Measurements from ENCODE around the gene NEURL1B.

DNA sequence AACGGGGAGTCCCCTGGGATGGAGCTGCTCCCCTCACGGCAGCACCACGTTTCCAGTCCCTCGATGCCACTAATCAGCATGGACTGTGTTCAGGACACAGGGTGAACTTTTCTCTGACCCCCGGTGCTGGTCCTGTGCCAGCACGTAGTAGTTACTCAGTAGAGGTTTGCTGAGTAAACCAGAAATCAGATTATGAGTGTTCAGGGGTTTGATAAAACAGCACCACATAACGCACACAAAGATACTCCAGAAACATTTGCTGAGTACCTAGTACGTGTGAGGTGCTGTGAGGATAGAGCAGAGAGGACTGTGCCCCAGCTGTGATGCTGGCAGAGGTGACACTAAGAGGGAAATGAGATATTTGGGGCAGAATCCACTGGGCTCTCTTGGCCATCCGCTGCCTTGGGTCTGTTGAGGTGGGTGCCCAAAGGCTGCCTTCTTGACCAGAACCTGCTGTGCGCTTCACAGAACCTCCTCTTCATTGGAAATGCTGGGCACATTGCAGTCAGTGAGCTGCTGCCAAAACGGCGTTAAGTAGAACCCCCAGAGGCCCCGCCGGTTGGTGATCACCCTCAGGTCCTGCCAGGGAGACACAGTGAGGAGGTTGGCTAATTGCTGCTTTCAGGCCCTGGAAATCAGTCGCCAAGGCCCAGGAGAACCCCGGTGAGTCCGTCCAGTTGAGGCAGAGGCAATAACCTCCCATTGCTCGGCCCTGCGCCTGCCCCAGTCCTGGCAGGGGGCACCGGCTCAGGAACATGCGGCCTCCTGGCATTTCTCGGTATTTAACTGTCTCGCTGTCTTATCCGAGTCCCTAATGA, 49.4 kb downstream of the NEURL1B start:
- TF ChIP-seq, protein P1, sequence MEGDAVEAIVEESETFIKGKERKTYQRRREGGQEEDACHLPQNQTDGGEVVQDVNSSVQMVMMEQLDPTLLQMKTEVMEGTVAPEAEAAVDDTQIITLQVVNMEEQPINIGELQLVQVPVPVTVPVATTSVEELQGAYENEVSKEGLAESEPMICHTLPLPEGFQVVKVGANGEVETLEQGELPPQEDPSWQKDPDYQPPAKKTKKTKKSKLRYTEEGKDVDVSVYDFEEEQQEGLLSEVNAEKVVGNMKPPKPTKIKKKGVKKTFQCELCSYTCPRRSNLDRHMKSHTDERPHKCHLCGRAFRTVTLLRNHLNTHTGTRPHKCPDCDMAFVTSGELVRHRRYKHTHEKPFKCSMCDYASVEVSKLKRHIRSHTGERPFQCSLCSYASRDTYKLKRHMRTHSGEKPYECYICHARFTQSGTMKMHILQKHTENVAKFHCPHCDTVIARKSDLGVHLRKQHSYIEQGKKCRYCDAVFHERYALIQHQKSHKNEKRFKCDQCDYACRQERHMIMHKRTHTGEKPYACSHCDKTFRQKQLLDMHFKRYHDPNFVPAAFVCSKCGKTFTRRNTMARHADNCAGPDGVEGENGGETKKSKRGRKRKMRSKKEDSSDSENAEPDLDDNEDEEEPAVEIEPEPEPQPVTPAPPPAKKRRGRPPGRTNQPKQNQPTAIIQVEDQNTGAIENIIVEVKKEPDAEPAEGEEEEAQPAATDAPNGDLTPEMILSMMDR (IDR thresholded peaks at IDR 0.05; ENCODE audit: insufficient read depth, low read depth, low read length), result no peak
- no peak for TF ChIP-seq EZH2 (IDR thresholded peaks at IDR 0.05; ENCODE audit: insufficient read depth, low read length)
